HG03575 (cell line): Measurements from ENCODE around the gene UNKL.

Source experiments
- ATAC-seq: cut with Tn5 transposase; IDR thresholded peaks from one replicate; pipeline ENCODE4 v1.9.1; 2021; ENCODE audit not compliant: unreplicated experiment, insufficient number of reproducible peaks, low FRiP score; ENCODE audit errors: extremely low read depth

UNKL gene, protein sequence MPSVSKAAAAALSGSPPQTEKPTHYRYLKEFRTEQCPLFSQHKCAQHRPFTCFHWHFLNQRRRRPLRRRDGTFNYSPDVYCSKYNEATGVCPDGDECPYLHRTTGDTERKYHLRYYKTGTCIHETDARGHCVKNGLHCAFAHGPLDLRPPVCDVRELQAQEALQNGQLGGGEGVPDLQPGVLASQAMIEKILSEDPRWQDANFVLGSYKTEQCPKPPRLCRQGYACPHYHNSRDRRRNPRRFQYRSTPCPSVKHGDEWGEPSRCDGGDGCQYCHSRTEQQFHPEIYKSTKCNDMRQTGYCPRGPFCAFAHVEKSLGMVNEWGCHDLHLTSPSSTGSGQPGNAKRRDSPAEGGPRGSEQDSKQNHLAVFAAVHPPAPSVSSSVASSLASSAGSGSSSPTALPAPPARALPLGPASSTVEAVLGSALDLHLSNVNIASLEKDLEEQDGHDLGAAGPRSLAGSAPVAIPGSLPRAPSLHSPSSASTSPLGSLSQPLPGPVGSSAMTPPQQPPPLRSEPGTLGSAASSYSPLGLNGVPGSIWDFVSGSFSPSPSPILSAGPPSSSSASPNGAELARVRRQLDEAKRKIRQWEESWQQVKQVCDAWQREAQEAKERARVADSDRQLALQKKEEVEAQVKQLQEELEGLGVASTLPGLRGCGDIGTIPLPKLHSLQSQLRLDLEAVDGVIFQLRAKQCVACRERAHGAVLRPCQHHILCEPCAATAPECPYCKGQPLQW

DNA sequence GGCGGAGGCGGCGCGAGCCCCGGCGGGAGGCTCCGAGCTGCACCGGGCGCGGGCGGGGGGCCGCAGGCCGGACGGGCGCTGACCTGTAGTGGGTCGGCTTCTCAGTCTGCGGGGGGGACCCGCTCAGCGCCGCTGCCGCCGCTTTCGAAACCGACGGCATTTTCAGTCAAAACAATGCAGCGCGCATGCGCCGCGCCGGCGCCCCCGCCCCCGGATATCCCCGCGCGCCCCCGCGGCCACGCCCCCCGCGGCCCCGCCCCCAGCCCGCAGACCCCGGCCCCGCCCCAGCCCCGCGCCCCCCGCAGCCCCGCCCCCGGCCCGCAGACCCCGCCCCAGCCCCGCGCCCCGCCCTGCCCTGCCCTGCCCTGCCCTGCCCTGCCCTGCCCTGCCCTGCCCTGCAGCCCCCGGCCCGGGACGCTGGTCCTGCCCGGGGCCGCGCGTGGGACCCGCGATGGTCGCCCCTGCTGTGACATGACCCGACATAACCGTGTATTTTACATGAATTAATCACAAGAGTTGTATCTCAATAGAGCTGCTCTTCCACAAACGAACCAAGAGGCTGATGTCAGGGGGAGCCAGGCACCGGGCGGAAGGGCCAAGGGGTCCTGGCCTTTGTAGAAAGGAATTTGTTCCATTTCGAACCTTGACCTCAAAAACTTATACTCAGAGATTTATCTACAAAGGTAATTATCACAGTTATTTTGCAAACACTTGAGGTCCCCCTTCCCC lies at the start of gene UNKL:
UNKL (minus strand) TSS at position 173 of the 729 bp plus-strand sequence; CDS start at position 160, 13 bp downstream.
- ATAC-seq = no peak

GRCh38 chr16:1461146-1461545 lies 46.6 kb upstream of the UNKL start:
- ATAC-seq = no peak

DNA sequence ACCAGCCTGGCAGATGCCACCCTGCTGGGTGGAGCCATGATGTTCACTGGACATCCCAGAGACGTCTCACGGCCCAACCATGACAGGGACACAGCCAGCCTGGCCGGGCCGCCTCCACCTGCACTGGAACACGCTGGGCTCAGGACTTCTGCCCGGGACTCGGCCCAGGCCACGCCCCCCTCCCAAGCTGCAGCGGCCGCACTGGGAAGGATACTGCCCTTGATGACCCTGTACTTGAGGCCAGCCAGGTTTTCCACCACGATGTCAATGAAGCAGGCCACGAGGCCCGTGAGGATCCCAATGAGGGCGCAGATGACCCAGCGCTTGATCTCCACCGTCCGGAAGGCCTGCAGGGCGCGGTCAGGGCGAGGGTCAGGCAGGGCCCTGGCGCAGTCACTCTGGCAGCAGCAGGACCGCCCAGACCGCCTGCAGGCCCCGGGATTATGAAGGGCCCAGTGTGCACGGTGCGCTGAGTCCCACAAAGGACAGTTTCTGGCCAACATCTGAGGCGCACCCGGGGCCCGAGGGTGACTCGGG lies 46.2 kb upstream of the UNKL start:
- no peak for ATAC-seq

DNA sequence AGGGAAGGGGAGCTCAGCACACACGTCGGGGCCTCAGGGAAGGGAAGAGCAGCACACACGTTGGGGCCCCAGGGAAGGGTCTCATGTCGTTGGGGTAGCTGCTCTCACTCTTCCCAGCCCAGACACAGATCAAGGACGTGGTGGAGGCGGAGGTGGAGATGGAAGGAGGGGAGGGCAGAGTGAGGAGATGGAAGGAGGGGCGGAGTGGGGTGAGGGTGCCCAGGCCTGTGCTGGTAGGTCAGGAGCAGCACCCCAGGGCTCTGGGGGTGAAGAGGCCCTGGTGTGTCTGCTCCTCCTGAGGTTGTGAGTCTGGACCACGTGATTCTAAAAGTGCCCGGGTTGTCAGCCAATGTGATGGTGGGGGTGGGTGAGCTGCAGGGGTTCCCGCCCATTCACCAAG lies 45.5 kb upstream of the UNKL start:
- no peak for ATAC-seq

DNA sequence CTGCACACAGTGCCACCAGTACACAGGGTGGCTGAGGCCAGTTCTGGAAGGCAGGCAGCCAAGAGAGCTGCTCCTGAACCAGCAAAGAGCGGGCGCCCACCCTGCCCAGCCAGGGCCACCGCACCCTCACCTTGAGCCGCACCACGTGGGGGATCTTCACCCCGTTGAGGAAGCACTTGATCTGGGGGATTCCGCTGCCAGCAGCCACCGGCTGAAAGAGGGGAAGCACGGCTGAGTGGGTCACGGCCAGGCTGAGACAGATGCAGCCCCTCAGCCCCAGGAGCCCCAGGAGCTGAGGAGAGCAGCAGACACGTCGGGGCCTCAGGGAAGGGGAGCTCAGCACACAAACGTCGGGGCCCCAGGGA lies 44.5 kb upstream of the UNKL start:
- ATAC-seq = no peak

DNA sequence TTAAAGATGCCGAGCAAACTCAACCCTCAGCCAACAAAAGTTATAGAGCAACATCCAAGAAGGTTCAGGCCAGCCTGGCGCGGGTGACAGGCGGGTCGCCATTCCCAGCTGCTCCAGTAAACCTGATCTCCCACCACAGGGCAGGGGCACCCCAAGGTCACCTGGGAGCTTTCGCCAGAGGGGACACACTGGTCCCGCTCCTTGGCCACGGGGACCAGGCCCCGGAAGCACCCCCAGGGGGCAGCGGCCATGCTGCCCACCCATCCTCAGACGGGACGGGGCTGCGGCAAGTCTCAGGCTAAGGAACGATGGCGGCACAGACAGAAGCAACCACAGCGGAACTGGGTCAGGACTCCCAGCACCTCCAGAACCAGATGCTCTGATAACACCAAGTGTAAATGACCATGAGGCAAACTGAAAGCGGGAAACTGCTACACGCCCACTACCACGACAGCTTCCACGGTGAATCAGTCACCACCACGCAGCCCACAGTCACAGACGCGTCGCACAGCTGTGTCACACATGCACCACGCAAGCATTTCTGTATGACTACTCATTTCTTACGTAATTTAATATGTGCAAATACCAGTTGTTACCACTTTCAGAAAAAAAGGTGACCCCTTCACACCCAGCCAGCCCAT lies 44.0 kb upstream of the UNKL start:
- no peak for ATAC-seq

DNA sequence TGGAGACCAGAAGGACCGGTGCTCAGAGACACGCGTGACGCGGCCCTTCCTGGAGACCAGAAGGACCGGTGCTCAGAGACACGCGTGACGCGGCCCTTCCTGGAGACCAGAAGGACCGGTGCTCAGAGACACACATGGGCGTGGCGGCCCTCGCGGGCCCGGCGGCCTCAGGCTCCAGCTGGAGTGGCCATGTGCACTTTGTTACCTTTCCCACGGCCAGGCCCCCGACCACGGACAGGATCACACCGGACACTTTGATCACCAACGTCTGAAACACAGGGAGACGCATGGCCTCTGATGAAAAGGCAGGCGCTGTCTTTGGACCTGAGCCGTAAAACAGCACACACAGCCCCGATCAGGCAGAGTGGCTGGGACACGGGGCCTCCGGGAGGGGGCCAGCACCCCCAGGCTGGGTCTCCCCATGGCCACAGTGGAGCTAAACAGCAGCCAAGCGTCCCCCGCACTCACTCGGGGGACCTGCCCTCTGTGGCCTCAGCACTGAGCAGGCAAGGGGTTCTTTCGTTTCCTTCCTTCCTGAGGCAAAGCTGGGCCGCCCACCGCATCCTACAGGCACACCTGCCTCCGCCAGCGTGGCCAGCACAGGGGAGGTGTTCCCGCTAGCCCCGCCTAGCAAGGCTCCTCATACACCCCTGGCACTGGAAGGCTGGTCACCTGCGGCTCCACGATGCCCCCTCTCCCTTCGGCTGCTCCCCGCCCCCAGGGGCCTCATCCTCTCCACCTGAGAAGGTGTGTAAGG lies 43.2 kb upstream of the UNKL start:
- ATAC-seq = no peak

- ATAC-seq = no peak
Measured at GRCh38 chr16:1456951-1457350, 42.4 kb upstream of the UNKL start.

- ATAC-seq = no peak
Measured at GRCh38 chr16:1455190-1456171, 41.0 kb upstream of the UNKL start.

DNA sequence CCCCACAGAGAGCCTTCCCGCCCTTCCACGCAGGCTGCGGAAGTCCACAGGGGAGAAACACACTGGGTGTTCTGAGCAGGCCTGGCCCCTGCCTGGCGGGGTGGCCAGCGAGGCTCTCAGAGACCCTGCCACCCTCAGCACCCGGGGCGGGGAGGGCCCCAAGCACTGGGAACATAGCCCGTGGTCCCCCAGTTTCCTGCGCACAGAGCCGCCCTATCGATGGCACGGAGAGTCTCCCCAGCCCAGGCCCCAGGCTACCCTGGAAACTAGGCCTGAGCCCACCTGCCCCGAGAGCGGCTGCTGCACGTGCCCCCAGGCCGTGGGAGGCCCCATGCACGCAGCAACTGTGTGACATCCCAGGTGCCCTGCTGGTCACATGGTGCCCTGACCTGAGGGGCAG lies 40.1 kb upstream of the UNKL start:
- no peak for ATAC-seq

GRCh38 chr16:1453316-1453715 lies 38.8 kb upstream of the UNKL start:
- no peak for ATAC-seq

GRCh38 chr16:1452530-1452929 lies 38.0 kb upstream of the UNKL start:
- no peak for ATAC-seq

- ATAC-seq = no peak
Measured at GRCh38 chr16:1451702-1452392, 37.3 kb upstream of the UNKL start.

DNA sequence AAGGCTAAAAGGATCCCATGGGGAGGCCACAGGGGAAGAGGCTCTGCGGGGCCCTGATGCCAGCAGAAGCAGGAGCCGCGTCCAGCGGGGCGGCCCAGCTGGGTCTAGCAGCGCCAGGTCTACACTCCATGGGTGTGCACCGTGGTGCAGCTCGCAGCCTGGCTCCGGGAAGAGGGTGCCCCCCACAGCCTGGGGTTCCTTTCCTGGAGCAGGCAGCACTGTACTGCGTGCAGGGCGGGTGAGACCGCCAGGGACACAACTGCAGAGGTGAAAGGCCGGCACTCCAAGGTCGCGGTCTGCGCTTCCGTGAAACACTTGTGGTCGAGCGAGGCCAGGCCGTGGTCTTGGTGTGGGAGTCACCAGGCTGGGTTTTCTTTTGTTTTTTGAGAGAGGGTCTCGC lies 36.3 kb upstream of the UNKL start:
- ATAC-seq = no peak

- no peak for ATAC-seq
Measured at GRCh38 chr16:1450218-1450617, 35.7 kb upstream of the UNKL start.

- no peak for ATAC-seq
Measured at GRCh38 chr16:1449201-1449788, 34.8 kb upstream of the UNKL start.
